ENCODE data around the gene TRPM3.

Gene TRPM3

DNA sequence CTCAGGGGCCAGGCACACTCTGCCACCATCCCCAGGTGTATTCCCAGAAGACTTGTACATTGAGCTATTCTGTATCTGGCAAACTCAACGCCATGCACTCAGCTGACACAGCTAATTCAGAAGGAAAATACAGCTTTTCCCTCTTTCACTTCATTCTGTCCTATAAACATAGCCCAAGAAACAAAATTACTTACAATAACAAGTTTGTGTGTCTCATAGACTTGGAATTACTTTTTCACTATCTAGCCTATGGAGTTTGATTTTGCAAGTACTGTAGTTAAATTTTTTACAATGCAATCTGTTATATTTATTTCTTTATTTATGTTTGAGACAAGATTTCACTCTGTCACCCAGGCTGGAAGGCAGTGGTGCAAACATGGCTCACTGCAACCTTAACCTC is 581.9 kb downstream of the TRPM3 start:
- no peak for DNase-seq

DNA sequence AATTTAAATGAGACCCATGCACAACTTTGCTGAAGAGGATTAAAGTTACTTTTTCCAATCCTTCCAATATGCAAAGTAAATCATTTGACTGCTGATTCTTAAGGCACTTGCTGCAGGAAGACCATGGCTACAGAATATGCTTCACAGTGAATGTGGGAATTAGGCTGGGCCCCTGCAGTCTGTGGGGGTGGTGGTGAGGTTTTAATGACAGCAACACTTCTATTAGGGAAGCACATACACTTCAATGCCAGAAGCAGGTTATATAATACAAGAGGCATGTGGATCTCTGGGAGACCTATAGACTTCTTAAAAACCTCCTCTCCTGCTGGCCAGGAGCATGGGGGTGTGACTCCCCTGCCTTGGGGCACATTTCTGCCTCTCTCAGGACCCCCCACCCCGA is 582.4 kb downstream of the TRPM3 start:
- DNase-seq: no peak

DNA sequence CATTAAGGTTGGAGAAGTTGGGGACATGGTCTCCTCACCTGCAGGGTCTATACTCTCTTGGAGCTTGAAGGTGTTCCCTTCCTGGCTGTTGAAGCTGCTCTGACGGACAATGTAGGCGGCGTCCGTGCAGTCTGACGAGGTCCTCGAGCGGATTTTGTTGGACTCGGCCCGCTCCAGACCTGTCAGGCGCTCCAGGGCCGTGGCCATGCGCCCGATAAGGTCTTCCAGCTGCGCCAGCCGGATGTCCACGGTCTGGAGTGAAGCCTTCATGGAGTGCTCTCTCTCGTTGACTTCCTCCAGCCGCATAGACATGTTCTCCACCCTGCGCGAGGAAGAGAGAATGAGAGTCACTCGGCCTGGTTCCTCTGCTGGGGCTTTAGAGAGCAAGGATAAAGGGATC is 584.3 kb downstream of the TRPM3 start:
- no peak for DNase-seq

DNA sequence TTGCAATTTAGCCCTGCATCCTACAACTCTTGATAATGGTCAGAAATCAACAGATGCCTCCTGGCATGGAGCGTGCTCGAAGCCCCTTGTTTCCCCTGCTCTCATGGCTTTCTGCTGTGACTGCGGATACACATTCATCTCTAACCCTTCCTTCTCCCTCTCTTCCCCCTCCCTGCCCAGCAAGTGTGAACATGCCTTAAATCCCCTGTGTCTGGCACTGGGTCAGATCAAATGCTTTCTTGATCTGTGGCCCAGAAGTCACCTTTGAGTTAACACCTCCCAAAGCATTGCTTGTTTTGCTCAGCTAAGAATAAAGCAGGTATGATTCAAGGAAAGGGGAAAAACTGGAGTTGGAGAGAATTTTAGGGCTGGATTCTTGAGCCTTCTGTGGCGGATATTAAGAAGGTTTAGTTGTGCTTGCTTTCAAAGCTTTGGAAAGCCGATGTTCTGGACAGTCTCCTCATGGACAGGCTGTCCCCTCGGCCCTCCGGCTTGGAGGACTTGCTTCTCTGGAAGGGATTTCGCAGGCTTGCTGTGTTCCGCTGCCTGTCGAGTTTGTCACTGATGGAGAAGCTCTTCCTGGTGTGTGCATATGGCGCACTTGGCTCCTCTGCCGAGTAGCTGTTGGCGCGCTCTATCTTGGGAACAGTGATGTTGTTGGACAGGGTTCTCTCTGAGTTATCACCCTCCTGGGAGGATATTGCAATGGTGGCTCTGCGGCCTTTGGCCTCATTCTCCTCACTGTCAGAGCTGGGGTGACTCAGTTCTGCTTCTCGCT is 585.7 kb downstream of the TRPM3 start:
- no peak for DNase-seq

DNA sequence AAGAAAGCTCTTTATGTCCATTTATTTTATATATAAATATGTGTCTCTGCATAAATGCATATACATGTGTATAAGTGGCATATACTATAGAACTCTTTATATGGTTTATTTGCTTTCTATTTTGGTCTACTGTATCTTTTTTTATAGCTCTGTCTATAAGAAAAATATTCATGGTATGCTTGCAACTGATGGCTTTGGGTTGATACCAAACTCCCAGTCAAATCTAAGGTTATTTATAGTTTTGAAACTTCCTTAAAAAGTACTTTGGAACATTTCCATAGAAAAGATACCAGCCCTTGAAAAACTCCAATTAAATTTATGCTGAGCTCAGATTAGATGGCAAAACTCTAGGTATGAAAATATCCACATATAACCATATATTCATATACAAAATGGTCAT is 587.0 kb downstream of the TRPM3 start:
- no peak for DNase-seq

DNA sequence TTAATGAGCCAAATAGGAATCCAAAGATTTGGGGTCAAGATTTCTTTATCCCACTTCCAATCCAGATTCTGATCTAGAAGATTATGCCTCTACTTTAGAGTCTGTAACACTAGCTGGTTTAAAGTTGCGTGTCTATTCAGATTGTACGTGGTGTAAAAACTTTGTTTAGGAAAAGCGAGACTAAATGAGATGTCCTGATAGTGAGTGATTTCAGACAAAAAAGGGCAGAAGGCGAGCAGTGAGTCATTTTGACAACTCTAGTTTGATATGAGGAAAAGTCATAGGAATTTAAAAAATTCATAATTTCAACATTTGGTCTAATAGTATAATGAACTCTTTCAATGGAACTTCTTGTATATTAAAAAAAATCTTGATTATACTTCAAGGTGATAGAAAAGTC is 587.4 kb downstream of the TRPM3 start:
- DNase-seq: no peak

DNA sequence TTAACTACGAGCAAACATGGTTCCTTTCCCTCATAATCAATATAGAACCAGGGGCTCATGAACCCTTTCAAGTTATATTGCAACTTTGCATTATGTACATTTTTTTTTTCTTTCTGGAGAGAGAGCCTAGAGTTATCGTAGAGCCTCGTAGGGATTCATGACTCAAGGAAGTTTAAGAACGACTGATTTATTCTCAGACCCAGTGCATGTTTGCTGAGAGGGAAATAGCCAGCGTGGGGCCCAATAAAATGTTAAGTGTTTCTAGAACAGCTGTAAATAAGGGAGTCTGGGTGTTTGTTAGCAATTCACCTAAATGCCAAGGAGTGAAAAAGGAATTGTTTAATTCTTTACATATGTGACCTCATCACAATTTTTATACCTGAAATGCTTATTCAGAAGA is 587.9 kb downstream of the TRPM3 start:
- DNase-seq: no peak

DNA sequence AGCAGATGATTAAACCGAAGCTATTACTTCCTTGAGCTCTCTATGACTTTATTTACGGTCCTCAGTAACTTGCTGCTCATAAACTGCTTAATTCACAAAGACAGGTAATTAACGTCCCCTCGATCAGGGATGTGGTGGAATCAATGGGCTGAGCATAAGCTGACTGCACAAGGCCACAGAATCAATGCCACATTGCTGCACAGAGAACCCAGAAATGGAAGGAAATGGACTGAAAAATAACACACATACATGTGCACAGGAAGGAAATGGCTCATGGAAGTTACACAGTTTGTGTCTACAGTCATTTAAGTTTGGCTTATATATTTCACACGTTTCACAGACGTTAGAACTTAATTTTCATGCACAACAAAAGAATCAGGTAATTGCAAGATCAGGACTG is 588.7 kb downstream of the TRPM3 start:
- no peak for DNase-seq

DNA sequence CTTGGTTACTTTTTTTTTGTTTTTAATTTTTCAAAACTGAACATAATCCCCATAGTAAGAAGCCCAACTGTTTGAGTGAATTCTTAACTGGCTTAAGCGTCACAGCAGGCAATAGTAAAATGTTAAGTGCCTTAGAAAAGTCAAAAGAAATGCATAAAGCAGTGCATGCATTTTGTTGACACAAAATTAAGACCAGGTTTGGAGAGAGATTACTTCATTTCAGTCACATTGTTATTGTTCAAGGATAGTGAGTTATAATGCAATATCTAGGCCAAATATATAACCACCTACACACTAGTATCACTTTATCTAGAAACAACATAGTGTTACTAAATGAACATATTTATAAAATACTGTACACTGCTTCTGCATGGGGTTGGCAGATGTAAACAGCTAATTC is 590.1 kb downstream of the TRPM3 start:
- DNase-seq: no peak

DNA sequence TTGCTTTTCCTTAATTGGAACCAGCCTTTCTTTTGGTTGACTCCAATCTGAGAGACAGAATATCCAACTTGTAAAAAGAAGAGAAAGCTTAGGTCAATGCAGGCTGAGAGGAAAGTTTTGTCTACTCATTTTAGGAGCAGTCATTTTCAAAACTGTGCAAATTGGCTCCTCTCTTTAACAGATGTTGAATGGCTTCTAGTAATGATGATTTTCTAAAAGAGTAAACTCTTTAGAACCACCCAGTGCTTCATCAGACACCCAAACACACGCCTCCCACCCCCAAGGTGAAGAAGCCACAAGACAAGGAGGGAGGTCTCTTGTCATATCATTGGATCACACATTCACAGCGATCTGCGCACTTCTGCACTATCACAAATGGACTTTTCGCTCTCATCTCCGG is 590.7 kb downstream of the TRPM3 start:
- no peak for DNase-seq

DNA sequence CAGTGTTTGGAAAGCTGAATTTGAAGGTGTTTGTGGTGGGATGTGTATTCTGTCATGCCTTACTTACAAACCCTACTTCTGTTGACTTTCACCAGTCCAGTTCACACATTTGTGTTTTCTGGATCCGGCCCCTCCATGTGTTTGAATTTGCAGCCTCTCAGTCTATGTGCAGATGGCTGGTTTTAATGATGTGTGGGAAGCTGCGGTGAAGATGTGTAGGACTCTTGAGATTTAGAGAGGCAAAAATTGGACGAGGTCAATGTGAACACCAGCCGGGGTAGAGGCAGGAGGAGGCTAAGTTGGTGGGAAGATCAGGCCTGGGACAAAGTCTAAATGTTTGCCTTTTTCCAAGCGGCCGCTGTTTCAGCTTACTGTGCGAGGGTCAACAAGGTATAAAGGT is 591.6 kb downstream of the TRPM3 start:
- no peak for DNase-seq

DNA sequence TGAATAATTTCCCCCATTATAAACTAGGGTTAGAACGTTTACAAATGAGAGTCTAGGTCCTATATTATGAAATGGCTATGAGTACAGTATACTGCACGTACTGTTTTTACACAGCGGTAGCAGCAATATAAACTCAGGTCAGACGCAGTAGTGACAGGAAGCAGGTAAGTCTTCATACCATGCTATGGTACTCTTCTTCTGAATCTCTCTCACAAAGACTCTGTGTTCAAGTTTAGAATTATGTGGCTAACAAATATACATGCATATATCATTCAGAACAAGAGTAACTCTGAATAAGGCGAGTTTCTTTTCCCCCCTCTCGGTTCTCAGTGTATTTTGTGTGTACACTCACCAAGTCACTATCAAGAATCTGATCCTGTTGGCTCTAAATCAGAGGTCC is 592.0 kb downstream of the TRPM3 start:
- no peak for DNase-seq

DNA sequence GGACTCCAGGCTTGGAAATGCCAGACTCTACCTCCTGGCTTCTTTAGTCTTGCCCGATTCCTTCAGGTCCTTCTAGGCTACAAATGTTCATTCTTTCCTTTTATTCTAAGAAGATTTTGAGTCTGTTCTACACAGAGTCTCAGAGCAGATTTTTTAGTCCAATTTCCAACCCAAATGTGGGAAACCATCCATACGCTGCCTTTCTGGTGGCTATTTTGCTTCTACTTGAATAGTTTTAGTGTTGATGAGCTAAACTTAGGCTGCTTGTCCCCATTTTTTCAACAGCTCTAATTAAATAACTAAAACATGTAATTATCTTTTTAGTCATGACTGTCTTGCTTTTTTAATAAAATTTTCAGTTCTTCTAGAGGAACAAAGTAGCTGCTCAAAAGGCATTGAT is 594.5 kb downstream of the TRPM3 start:
- no peak for DNase-seq

DNA sequence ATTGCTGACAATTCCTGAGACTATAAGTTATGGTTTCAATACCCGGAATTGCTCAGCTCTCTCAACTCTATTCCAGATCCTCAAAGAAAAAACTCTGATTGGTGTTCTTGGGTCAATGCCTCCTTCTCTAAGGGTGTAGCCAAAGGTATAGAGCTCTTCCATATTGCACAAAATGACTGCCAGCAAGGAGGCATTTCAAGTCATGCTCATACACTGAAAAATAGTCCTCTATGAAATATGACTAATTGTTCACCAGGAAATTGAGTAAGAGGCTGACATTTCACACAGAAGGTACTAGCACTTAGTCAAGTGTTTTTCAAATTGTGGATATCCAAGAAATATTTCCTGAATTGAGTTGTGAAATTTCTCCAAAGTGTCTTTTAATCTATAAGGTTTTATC is 595.9 kb downstream of the TRPM3 start:
- no peak for DNase-seq

DNA sequence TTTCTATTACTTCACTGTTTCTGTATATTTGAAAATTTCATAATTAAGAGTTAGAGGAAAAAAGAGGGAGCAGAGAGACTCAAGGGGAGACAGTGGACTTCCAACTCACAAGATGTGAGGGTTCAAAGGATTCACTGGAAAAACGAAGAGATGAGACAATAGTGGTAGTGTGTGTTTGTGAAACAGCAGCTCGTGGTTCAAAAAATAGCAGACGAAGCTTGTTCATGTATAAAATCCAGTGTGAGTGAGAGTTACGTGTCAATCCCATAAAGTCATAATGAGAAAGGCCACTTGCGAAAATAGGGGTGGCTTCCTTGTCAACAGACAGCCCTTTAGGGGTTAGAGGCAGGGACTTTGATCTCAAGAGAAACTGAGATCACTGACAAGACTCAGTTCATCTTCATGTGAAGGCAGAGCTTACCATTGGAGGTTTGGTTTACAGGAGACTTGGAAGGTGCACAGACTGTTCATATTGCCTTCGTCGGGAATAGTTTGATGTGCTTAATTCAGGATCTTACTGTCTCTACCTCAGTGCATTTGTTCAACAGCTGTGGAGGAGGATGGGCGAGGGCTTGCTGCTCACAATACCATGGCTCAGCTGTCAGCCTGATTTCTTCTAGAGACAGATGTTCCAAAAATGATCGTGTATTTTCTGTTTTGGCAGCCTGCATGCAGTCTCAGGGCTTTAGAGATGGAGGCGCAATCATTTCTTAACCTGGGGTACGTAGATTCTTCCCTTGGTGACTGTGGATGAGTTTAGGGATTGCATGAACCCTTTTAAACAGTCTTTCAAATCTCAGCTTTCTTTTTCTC is 601.3 kb downstream of the TRPM3 start:
- no peak for DNase-seq

DNA sequence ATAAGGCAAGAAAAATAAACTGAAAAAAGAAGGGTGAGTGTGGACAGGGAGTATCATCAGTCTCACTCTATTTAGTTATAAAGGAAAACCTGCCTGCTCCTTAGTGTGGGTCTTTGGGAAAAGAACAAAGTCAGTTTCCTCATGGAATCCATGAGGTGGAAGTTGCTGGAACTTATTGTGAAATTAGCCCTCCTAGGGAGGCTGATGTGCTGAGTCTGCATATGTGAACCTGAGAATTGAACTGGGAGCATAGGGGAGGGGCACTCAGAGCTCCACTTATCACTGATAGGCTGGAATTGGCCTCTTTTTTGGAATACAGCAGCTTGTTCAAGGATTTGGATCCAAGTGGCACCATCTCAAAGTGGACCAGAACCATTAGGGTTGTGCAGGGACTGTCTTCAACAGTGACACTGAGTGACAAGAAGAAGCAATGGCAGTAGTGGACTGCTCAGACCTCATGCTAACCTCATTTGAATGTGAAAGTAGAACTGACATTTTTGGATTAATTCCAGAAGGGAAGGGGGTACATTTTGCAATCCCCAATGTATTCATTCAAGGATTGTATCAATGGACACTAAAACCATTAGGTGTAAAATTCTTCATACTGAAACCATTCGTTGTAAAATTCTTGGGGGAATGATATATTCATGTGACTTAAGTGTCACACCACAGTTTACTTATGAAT is 603.4 kb downstream of the TRPM3 start:
- DNase-seq: no peak

DNA sequence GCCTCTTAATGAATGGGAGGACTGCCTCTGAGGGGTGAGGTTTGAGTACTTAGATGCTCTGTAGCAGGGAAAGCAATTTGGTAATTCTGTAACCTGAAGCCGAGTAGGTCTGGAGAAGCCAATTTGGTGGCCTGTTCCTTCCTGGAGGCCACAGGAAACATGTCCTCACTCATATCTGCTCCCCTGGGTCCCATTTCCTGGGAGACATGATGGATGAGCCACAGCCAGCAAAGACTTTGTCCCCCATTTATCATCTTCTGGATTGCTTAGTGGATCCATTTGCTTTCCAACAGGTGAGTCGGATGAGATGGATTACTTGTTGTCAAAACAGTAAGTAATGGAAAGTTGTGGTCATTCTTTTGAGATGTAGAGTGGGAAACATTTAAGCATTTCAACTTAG is 607.1 kb downstream of the TRPM3 start:
- no peak for DNase-seq

DNA sequence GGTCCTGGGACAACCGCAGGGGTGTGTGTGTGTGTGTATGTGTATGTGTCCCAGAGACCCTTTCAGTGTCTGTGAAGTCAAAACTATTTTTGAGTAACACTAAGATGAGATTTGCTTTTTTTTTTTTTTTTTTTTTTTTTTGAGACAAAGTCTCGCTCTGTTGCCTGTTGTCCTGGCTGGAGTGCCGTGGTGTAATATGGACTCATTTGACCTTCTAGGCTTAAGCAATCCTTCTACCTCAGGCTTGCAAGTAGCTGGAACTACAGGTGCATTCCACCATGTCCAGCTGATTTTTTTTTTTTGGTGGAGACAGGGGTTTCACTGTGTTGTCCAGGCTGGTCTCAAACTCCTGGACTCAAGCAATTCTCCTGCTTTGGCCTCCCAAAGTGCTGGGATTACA is 609.6 kb downstream of the TRPM3 start:
- DNase-seq: no peak

DNA sequence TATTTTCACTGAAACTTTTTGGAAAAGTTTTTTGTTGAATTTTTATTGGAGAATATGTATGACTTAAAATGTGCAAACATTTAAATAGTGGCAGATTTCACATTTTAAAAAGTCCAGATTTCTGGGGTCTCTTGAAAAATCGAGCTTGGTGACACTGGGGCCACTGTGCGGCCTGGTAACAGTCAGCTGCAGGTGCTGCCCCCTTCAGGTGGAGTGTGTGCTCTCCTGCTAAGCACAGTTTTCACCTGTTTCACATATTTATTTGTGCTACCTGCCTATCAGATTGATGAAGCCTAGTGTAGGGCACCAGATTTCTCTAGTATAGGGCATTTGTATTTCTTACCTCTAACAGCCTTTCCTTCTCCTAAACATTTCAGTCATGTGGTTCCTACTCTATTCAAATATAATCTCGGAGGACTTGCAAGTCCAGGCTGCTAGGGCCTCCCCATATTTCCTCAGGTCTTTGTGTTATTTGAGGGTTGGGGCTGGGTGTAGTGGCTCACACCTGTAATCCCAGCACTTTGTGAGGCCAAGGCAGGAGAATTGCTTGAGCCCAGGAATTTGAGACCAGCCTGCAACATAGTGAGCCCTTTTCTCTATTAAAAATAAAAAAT is 611.2 kb downstream of the TRPM3 start:
- DNase-seq: no peak

DNA sequence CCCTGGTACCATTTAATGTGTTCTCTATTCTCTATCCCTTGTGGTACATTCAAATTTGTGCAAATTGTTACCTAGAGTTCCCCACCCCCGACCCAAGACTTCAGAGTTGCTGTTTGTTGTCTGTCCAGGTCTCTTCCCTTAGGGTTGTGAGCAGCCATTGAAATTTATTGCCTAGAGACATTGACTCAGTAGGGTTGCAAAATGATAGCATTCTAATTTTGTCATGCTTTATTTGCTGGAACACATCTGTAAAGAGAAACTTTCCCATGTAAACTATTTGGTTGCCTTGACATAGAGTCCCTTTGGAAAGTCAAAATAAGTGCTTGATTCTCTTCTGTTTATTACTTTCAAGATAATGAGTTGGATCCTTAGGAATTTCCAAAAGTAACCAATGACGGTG is 615.3 kb downstream of the TRPM3 start:
- no peak for DNase-seq

DNA sequence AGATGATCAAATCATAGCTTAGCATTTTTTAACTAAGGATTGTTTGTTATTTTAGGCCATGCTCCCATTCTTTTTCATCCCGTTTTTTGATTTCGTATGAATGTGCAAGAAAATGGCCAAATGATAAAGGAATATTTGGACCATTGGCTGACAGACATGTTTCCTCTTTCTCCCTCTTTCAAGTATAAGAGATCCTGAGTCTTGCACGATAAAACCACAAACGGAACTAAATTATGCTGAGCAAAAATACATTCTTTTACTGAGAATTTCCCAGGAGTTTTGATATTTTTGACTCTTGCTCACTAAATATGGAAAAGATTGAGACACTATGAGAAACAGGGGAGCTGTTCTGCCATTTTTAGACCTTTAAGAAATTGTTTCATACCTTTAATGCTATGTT is 616.6 kb downstream of the TRPM3 start:
- DNase-seq: no peak

DNA sequence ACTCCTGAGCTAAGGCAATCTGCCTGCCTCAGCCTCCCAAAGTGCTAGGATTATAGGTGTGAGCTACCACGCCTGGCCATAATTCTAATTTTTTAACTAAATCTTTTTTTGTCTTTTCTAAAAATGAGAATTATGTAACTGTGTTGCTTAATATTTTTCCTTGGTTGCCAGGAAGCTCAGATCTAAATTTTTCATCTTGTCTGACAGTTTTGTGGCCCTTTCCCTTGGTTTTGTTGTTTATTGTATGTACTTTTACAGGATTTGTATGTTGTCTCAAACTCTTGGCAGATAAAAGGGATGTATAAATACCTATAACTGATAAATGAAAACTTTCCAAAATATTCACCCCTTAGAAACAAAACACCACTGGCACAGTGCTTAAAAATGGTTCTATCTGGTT is 618.7 kb downstream of the TRPM3 start:
- no peak for DNase-seq

DNA sequence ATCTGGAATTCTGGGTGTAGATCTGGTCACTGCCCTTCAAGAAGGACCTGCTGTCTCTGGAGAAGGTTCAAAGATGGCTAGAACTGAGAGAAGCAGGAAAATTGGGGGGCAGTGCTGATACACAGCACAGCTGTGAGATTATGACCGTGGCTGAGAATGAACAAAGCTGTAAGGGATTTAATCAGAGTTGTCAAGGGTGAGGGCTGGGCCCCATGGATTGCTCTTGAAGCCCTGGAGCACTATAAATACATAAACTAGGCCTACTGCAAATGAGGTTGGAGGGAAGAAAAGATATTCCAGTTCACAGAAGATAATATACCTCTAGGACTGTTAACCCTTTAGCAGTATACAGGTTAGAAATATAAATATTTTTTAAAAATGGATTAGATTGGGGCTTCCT is 620.6 kb downstream of the TRPM3 start:
- no peak for DNase-seq

DNA sequence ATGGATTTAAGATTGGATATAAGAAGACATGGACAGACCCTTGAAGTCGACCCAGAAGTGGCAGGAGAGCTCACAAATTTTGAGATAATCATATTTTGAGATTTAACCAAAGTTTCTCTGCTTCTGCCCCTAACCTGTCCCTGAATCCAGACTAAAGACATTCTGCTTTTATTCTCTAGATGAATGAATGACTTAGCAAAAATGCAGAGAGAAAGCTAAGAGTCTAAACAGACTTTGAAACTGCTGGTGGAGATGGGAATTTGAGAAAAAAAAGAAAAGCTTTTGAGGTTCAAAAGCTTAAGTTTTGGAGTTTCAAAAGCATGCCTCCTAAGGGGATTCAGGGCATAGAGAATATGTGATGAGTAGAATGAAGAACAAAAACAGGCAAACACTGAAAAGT is 621.8 kb downstream of the TRPM3 start:
- DNase-seq: no peak

Data from NCI-H1048 (cell line).